NCI-H128 (cell line): ENCODE data around the gene PIK3R5.

ENCODE experiments used
- DNase-seq: peaks from one replicate; lab custom pipeline; 2025; ENCODE audit not compliant: unreplicated experiment; lab: John Stamatoyannopoulos, UW

Gene PIK3R5

GRCh38 chr17:8925141-8925540 is 40.4 kb downstream of the PIK3R5 start:
- no peak for DNase-seq

GRCh38 chr17:8924595-8924994 is 40.9 kb downstream of the PIK3R5 start:
- no peak for DNase-seq

GRCh38 chr17:8923762-8924161 is 41.7 kb downstream of the PIK3R5 start:
- no peak for DNase-seq

- no peak for DNase-seq
These were observed 42.6 kb downstream of the PIK3R5 start for GRCh38 chr17:8922928-8923327.

GRCh38 chr17:8922451-8922850 is 43.1 kb downstream of the PIK3R5 start:
- no peak for DNase-seq

- no peak for DNase-seq
These were observed 44.4 kb downstream of the PIK3R5 start for GRCh38 chr17:8921147-8921546.

GRCh38 chr17:8918807-8919465 is 46.6 kb downstream of the PIK3R5 start:
- no peak for DNase-seq

- DNase-seq = no peak
These were observed 49.0 kb downstream of the PIK3R5 start for GRCh38 chr17:8916466-8916865.

GRCh38 chr17:8914554-8914953 is 51.0 kb downstream of the PIK3R5 start:
- no peak for DNase-seq

- no peak for DNase-seq
These were observed 51.6 kb downstream of the PIK3R5 start for GRCh38 chr17:8913879-8914278.

- no peak for DNase-seq
These were observed 52.4 kb downstream of the PIK3R5 start for GRCh38 chr17:8913091-8913490.

- DNase-seq = no peak
These were observed 53.2 kb downstream of the PIK3R5 start for GRCh38 chr17:8912084-8912981.

- DNase-seq = no peak
These were observed 54.4 kb downstream of the PIK3R5 start for GRCh38 chr17:8910969-8911604.

GRCh38 chr17:8909586-8910270 is 55.8 kb downstream of the PIK3R5 start:
- DNase-seq = no peak

- no peak for DNase-seq
These were observed 60.2 kb downstream of the PIK3R5 start for GRCh38 chr17:8905331-8905730.

- DNase-seq = no peak
These were observed 60.8 kb downstream of the PIK3R5 start for GRCh38 chr17:8904686-8905085.

- no peak for DNase-seq
These were observed 61.3 kb downstream of the PIK3R5 start for GRCh38 chr17:8904201-8904600.

- no peak for DNase-seq
These were observed 64.6 kb downstream of the PIK3R5 start for GRCh38 chr17:8900626-8901585.

- no peak for DNase-seq
These were observed 65.3 kb downstream of the PIK3R5 start for GRCh38 chr17:8900207-8900606.

- no peak for DNase-seq
These were observed 66.9 kb downstream of the PIK3R5 start for GRCh38 chr17:8898636-8899035.
